WTC11 (cell line): Measurements from ENCODE around the gene SERP2. TPM values are rescaled to one million over a fixed set of nuclear protein-coding genes. Genes with fewer than 3 reads are reported as not detected.
A peak's percentile ranks its signal among the peaks of the same experiment; 100 is the strongest.

ENCODE experiments used
- ATAC-seq: fragments of 200-7000 bp; cut with Tn5 transposase; 2 replicates; pipeline ENCODE4 v1.10.0; 2021; ENCODE audit warnings: mild to moderate bottlenecking, moderate library complexity
- CTCF ChIA-PET: fragments of 300-600 bp; sonication (Branson Sonifier 250); formaldehyde crosslinking; loops from one replicate; lab custom pipeline; 2021; ENCODE audit warnings: antibody characterized with exemption; lab: Charles Lee
- POLR2A ChIA-PET: fragments of 350-600 bp; sonication (Branson Sonifier 250); formaldehyde crosslinking; loops from one replicate; lab custom pipeline; 2021; ENCODE audit warnings: antibody characterized with exemption; lab: Charles Lee
- DNase-seq: peaks from one replicate; pipeline ENCODE4 v3.0.0; 2021; ENCODE audit warnings: low spot score
- H3K27ac Mint-ChIP-seq: 2 replicates; pipeline ENCODE4 v1.8.0; 2021; ENCODE audit warnings: mixed read lengths
- H3K27me3 Mint-ChIP-seq: 2 replicates; pipeline ENCODE4 v1.8.0; 2021; ENCODE audit warnings: low read depth, mild to moderate bottlenecking, moderate library complexity, mixed read lengths
- H3K36me3 Mint-ChIP-seq: 2 replicates; pipeline ENCODE4 v1.8.0; 2021; ENCODE audit warnings: mixed read lengths
- H3K4me1 Mint-ChIP-seq: 2 replicates; pipeline ENCODE4 v1.8.0; 2022; ENCODE audit warnings: mixed read lengths
- H3K4me3 Mint-ChIP-seq: 2 replicates; pipeline ENCODE4 v1.8.0; 2021; ENCODE audit warnings: mild to moderate bottlenecking, moderate library complexity, mixed read lengths
- H3K9me3 Mint-ChIP-seq: 2 replicates; pipeline ENCODE4 v1.8.0; 2021; ENCODE audit warnings: mixed read lengths
- AFF4 ChIP-seq: sonication (generic); formaldehyde crosslinking; IDR thresholded peaks from 2 replicates; pipeline ENCODE4 v1.8.1; 2023; ENCODE audit warnings: mild to moderate bottlenecking, missing genetic modification reagents, borderline replicate concordance
- ATF2 ChIP-seq: sonication (generic); formaldehyde crosslinking; IDR thresholded peaks from 2 replicates; pipeline ENCODE4 v1.8.1; 2022; ENCODE audit warnings: low read depth, missing genetic modification reagents, borderline replicate concordance
- ATF3 ChIP-seq: sonication (generic); formaldehyde crosslinking; conservative IDR thresholded peaks from 2 replicates; pipeline ENCODE4 v1.8.1; 2022; ENCODE audit warnings: mild to moderate bottlenecking, missing genetic modification reagents
- CBFB ChIP-seq: sonication (generic); formaldehyde crosslinking; IDR thresholded peaks from 2 replicates; pipeline ENCODE4 v1.8.1; 2022; ENCODE audit warnings: mild to moderate bottlenecking, low read depth, missing genetic modification reagents
- CTCF ChIP-seq: fragments of 200-600 bp; IDR thresholded peaks from 2 replicates; pipeline ENCODE4 v1.8.0; 2022; ENCODE audit warnings: antibody characterized with exemption
- FOXJ3 ChIP-seq: sonication (generic); formaldehyde crosslinking; IDR thresholded peaks from 2 replicates; pipeline ENCODE4 v1.9.0; 2021; ENCODE audit warnings: missing genetic modification reagents, mild to moderate bottlenecking, borderline replicate concordance
- HMGA2 ChIP-seq: fragments of 250-450 bp; sonication (Bioruptor Pico); IDR thresholded peaks from 2 replicates; pipeline ENCODE4 v1.4.0; 2021; ENCODE audit warnings: mild to moderate bottlenecking, moderate library complexity
- MAX ChIP-seq: sonication (generic); formaldehyde crosslinking; IDR thresholded peaks from 2 replicates; pipeline ENCODE4 v1.8.0; 2022; ENCODE audit warnings: mild to moderate bottlenecking, missing genetic modification reagents
- NFATC4 ChIP-seq: fragments of 250-450 bp; sonication (Bioruptor Pico); IDR thresholded peaks from 2 replicates; pipeline ENCODE4 v1.9.0; 2021; ENCODE audit warnings: mild to moderate bottlenecking
- RELA ChIP-seq: sonication (generic); formaldehyde crosslinking; IDR thresholded peaks from 2 replicates; pipeline ENCODE4 v1.8.1; 2022; ENCODE audit warnings: missing genetic modification reagents, mild to moderate bottlenecking, borderline replicate concordance
- ZBTB43 ChIP-seq: sonication (generic); formaldehyde crosslinking; IDR thresholded peaks from 2 replicates; pipeline ENCODE4 v1.8.1; 2023; ENCODE audit warnings: mild to moderate bottlenecking, missing genetic modification reagents
- ZNF121 ChIP-seq: sonication (generic); formaldehyde crosslinking; IDR thresholded peaks from 2 replicates; pipeline ENCODE4 v1.8.0; 2023; ENCODE audit warnings: missing genetic modification reagents
- ZNF219 ChIP-seq: sonication (generic); formaldehyde crosslinking; IDR thresholded peaks from 2 replicates; pipeline ENCODE4 v1.8.0; 2023; ENCODE audit warnings: missing genetic modification reagents, mild to moderate bottlenecking, borderline replicate concordance
- ZNF263 ChIP-seq: sonication (generic); formaldehyde crosslinking; IDR thresholded peaks from 2 replicates; pipeline ENCODE4 v1.8.1; 2022; ENCODE audit warnings: low read depth, mild to moderate bottlenecking, moderate library complexity, missing genetic modification reagents
- ZNF281 ChIP-seq: sonication (generic); formaldehyde crosslinking; IDR thresholded peaks from 2 replicates; pipeline ENCODE4 v1.8.0; 2023; ENCODE audit warnings: mild to moderate bottlenecking, missing genetic modification reagents
- total RNA-seq: library from RNA; stranded (reverse); gene quantifications from 3 replicates; pipeline ENCODE4 v1.2.3, GENCODE V29; 2021

The SERP2 gene
- total RNA-seq, 1 experiment from 2014 or later, result 1.2 TPM

GRCh38 chr13:44373247-44373600 lies 400 bp upstream of the SERP2 start:
- no peaks in the 10 kb centered on the region for H3K36me3 Mint-ChIP-seq
- H3K4me1 Mint-ChIP-seq, result peaks cover 11% of the 10 kb centered on the region
- no peaks in the 10 kb centered on the region for H3K9me3 Mint-ChIP-seq
- TF ChIP-seq ATF2, result no peak
- TF ChIP-seq MAX (CRISPR knock-in tag), result peak; percentile 22; the same call in 1 of the 2 replicates
- TF ChIP-seq, all 79 proteins: peak for 1
- POLR2A ChIA-PET, result interaction anchor here (0.9 kb wide), 1 partner anchor 64 kb away, joined by 4 read pairs; no protein-coding TSS in a partner anchor
- H3K27me3 Mint-ChIP-seq, result peaks cover 26% of the 10 kb centered on the region
- DNase-seq (no peak), ATAC-seq (peak; percentile 12)
- peak overlapping the region; percentile 54 for H3K4me3 Mint-ChIP-seq
- no peak overlapping the region for H3K27ac Mint-ChIP-seq
- CTCF ChIA-PET, result no interaction called here

GRCh38 chr13:44374348-44374712 lies 706 bp downstream of the SERP2 start:
- CTCF ChIA-PET, result interaction anchor here (0.6 to 2.1 kb wide), 4 partner anchors 13 to 63 kb away, joined by 3 to 5 read pairs (median 4); no protein-coding TSS in a partner anchor
- H3K36me3 Mint-ChIP-seq, result no peaks in the 10 kb centered on the region
- no peak overlapping the region for H3K27ac Mint-ChIP-seq
- peaks cover 26% of the 10 kb centered on the region for H3K27me3 Mint-ChIP-seq
- TF ChIP-seq CBFB (CRISPR knock-in tag), result 0 out of 2 replicates have a peak, but pooled peaks have one; percentile 1
- no peak for TF ChIP-seq HMGA2
- DNase-seq (no peak), ATAC-seq (no peak)
- peaks cover 22% of the 10 kb centered on the region for H3K4me1 Mint-ChIP-seq
- H3K4me3 Mint-ChIP-seq, result peak overlapping the region; percentile 55
- H3K9me3 Mint-ChIP-seq, result no peaks in the 10 kb centered on the region
- POLR2A ChIA-PET, result interaction anchor here (1.6 to 2.4 kb wide), 2 partner anchors 60 to 62 kb away, joined by 6 to 12 read pairs; no protein-coding TSS in a partner anchor

GRCh38 chr13:44378277-44378676 lies 4.7 kb downstream of the SERP2 start:
- Mint-ChIP-seq H3K27me3 (peaks cover 7% of the 10 kb centered on the region), H3K4me3 (no peak overlapping the region), H3K4me1 (peaks cover 14% of the 10 kb centered on the region), H3K36me3 (no peaks in the 10 kb centered on the region), H3K27ac (no peak overlapping the region), H3K9me3 (no peaks in the 10 kb centered on the region)
- ChIA-PET CTCF (no interaction called here), POLR2A (no interaction called here)
- ATAC-seq, result no peak
- DNase-seq, result no peak
- TF ChIP-seq CTCF (no peak), ZNF219 (CRISPR knock-in tag) (no peak), ATF2 (no peak), RELA (CRISPR knock-in tag) (no peak), ZNF263 (no peak), NFATC4 (CRISPR knock-in tag) (no peak), FOXJ3 (no peak), ZNF121 (no peak), ZNF281 (CRISPR knock-in tag) (no peak), ATF3 (CRISPR knock-in tag) (no peak), AFF4 (CRISPR knock-in tag) (no peak), ZBTB43 (CRISPR knock-in tag) (no peak)
